Activated CD8-positive, alpha-beta memory T cell treated with anti-CD3 and anti-CD28 coated beads for 1 hour (primary cell): Measurements from ENCODE around the gene INTS12.
"Not testable (repeated sequence)": the region's sequence is repeated elsewhere in the genome, so short reads cannot be mapped to it uniquely, and the experiment has no call there.

Source experiments
- DNase-seq, 2 donors: peaks; one replicate each; pipeline ENCODE4 v3.0.0-alpha.2; 2020; ENCODE audit warnings: low read depth in 1 of 2; ENCODE audit errors: extremely low read depth in 1 of 2

The INTS12 gene, protein sequence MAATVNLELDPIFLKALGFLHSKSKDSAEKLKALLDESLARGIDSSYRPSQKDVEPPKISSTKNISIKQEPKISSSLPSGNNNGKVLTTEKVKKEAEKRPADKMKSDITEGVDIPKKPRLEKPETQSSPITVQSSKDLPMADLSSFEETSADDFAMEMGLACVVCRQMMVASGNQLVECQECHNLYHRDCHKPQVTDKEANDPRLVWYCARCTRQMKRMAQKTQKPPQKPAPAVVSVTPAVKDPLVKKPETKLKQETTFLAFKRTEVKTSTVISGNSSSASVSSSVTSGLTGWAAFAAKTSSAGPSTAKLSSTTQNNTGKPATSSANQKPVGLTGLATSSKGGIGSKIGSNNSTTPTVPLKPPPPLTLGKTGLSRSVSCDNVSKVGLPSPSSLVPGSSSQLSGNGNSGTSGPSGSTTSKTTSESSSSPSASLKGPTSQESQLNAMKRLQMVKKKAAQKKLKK

DNA sequence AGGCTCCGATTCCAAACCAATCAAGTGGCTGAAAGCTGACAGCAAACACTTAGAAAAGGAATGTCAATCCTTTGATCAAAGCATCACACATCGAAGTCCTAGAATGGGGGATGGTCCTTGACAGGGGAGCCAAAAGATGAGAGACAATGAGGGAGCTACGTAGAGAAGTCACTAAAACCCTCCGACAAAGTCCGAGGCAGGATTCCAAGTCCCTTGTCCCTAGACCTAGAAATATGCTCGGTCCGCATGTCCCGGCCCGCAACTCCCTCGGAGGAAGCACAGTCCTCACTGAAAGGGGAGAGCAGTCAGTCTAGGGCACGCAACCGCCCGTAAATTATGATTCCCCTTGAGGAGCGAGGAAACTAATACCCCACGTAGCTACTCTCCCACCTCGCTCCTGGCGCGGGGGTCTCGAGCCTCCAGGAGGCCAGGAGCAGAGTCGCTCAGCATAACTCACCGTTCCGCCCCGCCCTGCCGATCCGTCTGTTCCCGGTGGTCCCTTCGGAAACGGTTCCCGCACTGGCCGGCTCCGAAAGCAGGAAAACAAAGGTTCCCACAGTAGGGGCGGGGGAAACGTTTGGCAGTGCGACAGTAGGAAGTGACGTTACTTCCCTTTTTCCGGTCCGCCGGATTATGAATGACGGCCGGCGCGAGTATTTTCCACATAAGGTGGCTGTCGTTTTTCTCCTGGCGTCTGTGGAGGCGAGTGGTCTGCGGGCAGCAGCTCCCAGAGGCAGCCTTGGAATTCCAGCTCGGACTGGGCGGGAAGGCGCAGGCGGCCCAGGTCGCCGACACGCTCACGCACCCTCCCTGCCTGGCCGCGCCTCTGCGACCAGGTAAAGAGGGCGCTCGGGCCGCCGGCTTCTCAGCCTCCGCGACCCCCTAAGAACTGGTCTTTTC lies at the start of gene INTS12, which contains the start of gene GSTCD:
TSS of gene INTS12 (minus strand) at position 509 of the 900 bp plus-strand sequence. CDS start 8,684 bp downstream, outside the sequence.
TSS of gene GSTCD (plus strand) at position 604 of the 900 bp plus-strand sequence. CDS start 8,830 bp downstream, outside the sequence.
- DNase-seq: peak; percentile 70 to 76

DNA sequence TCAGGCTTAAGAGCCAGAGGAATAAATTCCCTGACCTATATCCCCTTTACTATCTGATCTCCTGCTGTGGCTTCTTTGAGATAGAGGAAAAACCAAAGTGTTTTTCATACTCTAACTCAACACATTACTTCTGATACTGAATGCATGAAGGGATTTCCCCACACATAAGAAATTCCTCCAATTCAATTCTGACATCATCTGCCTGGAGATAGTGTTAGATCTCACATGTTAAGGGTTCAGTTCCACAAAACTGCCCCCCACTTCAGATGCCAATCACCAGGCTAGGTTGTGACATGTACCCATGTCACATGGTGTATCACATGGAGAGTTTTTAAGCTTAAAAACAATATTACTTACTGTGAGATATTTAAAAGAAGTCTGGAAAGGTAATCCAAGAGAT lies 46.9 kb upstream of the INTS12 start:
- DNase-seq: no peak

DNA sequence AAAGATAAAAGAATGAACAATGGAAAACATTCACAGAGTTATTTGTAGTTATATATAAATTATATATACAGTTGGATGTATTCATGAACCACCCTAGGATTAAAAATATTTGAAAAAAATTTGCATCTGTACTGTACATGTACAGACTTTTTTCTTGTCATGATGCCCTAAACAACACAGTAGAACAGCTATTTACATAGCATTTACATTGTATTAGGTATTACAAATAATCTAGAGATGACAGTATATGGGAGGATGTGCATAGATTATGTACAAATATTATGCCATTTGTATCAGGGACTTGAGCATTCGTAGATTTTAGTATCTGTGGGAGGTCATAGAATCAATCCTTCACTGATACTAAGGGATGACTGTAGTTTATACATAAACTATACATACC lies 44.9 kb upstream of the INTS12 start:
- DNase-seq: no peak

DNA sequence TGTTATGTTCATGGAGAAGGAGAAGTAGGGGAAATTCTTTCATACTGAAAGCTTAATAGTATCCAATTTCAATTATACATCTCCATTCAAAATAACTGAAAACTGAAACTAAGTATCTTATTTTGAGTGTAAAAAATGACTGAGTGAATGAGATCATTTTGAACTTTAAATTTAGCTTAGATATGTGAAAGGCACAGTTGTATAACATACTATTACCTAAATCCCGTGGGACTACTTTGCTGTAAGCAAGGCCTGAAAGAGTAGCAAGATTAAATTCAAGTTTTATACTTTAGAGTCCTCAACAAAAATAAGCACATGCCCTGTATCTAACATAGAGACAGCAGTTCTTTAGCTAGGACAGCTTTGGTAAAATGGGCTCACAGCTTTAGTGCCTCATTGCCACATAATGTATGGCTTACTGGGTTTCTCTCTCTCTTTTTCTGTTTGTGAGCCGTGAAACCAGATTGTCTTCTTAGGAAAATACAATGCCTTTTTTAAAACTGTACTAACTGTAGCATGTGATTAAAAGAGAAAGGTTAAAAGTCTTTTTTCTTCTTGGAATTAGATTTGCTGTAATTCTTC lies 43.3 kb upstream of the INTS12 start:
- no peak for DNase-seq

DNA sequence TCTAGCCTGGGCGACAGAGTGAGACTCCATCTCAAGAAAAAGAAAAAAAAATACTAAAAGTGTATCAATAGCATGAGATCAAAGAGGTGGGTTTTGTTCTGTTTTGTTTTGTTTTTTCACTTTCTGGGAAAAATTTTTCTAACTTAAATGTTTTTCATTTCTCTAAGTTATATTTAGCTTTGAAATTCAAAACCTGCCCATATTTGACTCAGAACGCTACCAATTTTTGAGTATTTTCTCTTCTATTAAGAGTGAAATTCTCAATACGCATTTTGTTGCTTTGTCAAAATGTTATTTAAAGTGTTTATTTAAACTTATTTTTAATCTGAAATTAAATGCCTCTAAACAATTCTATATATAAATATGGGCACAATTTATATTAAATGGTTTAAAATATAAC lies 39.7 kb upstream of the INTS12 start:
- no peak for DNase-seq

DNA sequence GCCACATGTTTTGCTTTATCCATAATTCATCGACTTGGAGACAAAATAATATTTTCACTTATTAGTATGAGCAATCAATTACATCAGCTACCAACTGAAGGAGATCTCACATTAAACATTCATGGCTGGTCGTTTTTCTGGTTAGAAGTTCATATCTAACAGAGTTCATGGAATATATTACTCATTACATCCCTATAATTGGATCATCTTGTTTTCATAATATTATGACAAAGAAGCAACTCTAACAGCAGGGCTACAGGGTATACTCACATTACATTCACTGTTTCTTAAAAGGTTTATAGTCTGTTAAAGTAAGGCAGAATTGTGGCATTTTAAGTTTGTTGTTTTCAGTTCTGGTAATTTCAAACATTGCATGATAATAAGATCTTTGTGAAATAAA lies 33.1 kb upstream of the INTS12 start:
- DNase-seq: no peak

DNA sequence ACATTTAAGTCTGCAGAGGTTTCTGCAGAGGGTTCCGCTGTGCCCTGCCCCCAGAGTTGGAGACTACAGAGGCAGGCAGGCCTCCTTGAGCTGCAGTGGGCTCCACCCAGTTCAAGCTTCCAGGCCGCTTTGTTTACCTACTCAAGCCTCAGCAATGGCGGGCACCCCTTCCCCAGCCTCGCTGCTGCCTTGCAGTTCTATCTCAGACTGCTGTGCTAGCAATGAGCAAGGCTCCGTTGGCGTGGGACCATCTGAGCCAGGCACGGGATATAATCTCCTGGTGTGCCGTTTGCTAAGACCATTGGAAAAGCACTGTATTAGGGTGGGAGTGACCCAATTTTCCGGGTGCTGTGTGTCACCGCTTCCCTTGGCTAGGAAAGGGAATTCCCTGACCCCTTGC lies 26.7 kb upstream of the INTS12 start:
- DNase-seq: not testable (repeated sequence)

DNA sequence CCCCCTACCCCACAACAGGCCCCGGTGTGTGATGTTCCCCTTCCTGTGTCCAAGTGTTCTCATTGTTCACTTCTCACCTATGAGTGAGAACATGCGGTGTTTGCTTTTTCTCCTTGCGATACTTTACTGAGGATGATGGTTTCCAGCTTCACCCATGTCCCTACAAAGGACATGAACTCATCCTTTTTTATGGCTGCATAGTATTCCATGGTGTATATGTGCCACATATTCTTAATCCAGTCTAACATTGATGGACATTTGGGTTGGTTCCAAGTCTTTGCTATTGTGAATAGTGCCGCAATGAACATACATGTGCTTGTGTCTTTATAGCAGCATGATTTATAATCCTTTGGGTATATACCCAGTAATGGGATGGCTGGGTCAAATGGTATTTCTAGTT lies 21.4 kb upstream of the INTS12 start:
- not testable (repeated sequence) for DNase-seq

DNA sequence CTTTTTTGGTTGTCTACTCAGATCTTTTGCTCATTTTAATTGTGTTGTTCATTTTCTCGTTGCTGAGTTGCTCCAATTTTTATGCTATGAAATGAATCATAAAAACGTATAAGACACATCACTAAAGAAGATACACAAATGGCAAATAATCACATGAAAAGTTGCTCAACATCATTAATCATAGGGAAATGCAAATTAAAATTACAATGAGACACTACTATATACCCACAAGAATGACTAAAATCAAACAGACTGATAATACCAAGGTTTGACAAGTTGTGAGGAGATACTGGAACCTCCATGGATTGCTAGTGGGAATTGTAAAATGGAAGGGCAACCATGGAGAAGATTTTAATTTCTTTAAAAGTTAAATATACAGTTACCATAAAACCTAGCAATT lies 17.1 kb upstream of the INTS12 start:
- DNase-seq: no peak

DNA sequence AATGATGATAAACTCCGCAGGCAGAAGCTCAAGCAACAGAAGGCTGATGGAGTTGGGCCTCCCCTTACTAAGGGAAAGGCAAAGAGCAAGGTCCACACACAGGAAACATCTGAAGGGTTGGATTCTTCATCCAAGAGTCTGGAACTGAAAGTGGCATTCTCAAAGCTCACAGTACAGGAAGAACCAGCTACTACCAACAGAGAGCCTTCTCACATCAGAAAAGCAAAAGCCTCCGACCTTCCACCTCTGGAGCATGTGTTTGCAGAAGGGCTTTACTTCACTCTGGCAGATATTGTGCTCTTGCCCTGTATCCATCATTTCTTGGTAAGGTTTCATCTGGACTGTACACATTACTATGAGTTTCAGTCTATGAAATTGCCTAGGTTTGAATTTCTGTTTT lies 10.7 kb upstream of the INTS12 start:
- DNase-seq: no peak

DNA sequence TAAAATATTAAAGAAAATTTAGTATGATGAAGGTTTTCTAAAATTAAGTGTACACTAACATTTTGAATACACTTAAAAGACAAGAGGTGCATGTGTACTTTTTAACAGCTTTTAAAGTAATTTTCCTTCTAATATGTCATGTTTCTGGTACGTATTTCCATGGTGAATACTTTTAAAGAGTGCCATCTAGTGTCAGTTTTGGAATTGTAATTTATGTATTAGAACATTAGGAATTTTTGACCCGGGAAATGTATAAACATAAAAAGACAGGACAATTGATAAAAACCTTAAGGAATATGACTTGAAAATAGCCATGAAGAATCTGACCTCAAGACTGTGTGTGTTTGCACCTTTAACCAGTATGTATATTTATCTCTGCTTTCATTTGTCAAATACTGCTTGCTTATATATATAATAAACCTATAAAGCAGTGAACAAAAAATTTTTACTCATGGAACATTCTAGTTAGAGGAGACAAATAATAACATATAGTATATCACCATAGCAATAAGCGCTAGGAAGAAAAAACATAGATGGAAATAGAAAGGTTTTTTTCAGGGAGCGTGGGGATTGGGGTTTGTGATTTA lies 7.3 kb upstream of the INTS12 start:
- DNase-seq: no peak

DNA sequence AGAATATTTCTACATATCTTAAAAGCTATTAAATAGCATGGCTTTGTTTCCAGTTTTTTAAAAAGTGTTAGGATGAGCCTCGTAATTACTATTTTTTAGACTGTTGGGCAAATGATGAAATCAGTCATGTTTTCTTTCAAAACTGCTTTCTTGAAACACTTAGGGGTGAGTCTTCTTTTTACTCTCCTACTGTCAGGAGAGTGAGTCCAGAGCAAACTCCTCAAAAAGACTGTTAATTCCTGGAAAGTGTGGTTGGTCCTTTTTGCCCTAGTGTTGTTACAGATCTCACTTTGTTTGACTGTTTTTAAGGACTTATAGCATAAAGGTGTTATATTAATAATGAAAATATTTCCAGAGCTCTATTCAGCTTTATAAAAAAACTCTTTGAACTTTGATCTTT lies 6.4 kb upstream of the INTS12 start:
- DNase-seq: no peak

DNA sequence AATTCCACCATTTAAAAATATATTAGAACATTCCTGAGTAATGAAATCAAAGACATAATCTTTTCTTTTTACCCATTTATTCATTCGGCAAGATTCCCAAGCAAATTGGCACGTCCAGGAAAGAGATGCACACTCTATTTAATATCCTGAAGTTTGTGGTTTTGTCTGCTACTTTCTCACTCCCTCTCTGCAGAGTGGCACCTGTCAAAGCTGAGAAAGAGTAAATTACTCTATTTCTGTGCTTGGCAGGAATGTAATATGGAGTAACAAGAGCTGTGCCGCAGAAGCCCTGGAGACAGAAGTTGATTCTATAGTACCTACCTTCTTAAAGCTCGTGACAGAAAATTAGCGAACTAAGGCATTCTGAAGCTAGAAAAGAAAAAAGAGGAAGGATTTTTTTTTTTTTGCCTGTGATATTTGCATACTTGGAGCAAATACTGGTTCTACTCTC lies 5.6 kb upstream of the INTS12 start:
- DNase-seq: no peak

DNA sequence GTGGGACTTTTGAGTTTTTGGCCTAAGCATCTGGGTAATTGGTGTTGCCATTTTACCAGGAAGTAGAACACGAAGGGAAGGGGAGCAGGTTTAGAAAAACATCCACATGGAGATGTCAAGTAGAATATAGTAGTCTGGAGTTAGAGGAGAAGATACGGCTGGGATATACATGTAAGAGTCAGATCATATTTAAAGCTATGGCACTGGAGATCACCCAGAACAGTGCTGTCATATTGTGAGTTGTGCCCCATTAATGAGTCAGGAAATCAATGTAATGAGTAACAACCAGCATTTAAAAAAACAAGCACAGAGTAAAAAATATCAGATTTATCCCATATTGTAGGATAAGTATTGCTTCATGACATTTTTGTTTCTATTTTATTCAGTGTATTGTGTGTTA lies 4.3 kb upstream of the INTS12 start:
- DNase-seq: no peak

DNA sequence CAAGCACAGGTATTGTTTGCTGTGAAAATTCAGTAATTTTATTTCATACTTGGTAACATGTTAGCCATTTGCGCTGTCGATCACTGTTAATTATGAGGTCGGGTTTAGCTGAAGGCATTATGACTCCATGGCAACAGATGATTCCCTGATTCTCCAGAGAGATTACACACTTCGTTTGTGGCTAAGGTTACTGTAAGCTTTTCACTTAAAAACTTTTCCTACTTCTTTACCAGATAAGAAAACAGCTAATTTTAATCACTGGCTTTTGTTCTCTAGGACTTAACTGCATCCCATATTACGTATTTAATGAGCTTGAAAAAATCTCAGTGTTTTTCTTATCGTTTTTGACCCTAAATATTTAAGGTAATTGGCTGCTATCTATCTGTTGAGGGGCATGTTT lies 2.2 kb upstream of the INTS12 start:
- DNase-seq: no peak

DNA sequence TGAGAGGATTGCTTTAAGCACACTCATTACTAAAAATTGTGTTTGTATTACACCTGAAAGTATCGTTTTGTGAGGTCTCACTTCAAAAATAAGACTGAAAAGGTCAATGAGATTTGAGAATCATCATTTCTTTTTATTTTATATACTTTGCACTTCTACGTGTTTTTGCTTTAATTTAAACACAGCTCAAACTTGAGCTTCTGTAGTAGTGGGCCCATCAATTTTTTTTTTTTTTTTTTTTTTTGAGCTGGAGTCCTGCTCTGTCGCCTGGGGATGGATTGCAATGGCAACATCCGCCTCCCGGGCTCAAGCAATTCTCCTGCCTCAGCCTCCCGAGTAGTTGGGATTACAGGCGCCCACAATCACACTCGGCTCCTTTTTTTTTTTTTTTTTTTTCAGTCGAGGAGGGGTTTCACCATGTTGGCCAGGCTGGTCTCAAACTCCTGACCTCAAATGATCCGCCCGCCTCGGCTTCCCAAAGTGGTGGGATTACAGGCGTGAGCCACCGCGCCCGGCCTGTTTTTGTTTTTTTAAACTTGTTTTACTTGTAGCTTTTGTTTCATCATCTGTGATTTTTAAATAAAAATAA lies 1.6 kb upstream of the INTS12 start:
- no peak for DNase-seq

DNA sequence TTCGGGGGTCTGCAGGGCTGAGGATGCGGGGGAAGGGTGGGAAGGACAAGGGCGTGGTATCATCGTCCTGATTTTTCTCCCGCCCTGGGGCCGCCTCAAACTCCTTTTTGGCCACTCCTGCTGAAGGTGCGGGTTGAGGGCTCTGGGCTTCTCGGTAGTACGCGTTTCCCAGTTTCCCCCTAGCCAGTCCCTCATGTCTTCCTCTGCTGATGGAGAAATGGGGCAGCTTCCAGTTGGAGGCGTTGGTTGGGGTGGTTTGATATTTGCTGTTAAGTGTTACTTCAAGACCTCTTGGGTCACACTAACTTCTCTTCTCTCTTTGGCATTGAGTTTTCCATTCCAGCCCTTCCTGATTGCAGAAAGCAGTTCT lies 577 bp upstream of the INTS12 start:
- DNase-seq: no peak

DNA sequence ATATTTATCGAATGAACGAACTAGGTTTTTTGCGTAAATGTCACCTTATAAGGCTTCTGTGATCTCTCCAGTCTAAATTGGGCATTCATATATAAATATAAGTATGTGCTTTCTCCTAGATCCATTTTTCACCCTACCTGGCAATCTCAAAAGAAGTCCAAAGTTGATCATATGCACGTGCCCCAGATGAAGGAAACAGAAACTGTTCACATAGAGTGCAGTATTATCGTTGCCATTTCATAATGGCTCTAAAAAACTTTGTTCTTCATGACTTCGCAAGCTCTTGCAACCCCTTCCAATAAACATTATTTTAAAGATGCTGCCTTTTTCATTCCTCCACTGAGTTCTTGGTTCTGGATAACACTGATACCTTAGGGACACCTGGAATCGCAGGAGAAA lies 708 bp downstream of the INTS12 start:
- no peak for DNase-seq

DNA sequence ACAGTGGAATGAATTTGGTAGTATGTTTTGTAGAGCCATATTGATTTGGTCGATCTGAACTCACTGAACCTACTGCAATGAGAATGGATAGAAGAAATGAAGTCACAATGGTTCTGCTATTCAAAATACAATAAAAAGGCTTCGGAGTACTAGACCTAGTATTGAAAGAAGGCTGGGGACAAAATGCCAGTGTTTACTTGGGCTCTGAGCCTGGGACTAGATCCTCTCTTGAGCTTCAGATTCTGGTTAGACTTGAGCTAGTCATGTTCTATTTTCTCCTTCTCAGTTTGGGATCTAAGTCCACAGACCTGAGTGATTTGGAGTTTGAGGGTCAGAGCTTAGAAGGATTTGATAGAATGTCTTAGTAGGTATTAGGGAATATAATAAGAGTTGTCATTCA lies 9.9 kb downstream of the INTS12 start:
- no peak for DNase-seq

DNA sequence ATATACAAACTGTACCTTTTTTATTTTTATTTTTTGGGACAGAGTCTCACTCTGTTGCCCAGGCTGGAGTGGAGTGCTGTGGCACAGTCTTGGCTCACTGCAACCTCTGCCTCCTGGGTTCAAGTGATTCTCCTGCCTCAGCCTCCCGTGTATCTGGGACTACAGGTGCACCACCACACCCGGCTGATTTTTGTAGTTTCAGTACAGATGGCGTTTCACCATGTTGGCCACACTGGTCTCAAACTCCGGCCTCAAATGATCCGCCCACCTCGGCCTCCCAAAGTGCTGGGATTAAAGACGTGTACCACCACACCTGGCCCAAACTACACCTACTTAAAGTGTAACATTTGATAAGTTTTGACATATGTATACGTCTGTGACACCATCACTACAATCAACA lies 12.7 kb downstream of the INTS12 start:
- DNase-seq: not testable (repeated sequence)

DNA sequence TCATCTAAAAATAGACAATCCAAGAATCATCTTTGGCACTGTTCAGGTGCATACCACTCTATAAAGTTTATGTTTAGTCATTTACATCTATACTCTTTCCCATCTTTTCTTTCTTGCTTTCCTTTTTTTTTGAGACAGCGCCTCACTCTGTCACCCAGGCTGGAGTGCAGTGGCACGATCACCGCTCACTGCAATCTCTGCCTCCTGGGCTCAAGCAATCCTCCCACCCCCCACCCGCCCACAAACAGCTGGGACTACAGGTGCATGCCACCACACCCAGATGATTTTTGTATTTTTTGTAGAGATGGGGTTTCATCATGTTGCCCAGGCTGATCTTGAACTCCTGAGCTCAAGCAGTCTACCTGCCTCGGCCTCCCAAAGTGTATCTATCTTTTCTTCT lies 13.7 kb downstream of the INTS12 start:
- not testable (repeated sequence) for DNase-seq
